ENCODE measurements around the gene MAN2B2. TPM values are rescaled to one million over a fixed set of nuclear protein-coding genes. Genes with fewer than 3 reads are reported as not detected.

MAN2B2 gene
- total RNA-seq, 3 donors from 2014 or later: 18.7 to 49.8 (median 19.6) TPM

GRCh38 chr4:6538111-6538510 lies 36.9 kb upstream of the MAN2B2 start:
- intact Hi-C loops (cut with DNase I; ENCODE audit: low total_unique reads): no loop called here
- no peak for DNase-seq (ENCODE audit: low spot score in 2 of 2)
- no peaks in the 10 kb centered on the region for H3K4me1 ChIP-seq
- no peaks in the 10 kb centered on the region for H3K36me3 ChIP-seq
- peaks cover 0 to 48% of the 10 kb centered on the region in 2 donors for H3K27me3 ChIP-seq
- no peak overlapping the region for H3K4me3 ChIP-seq
- peaks cover 10 to 17% of the 10 kb centered on the region in 2 donors for H3K9me3 ChIP-seq
- TF ChIP-seq POLR2AphosphoS5 (IDR thresholded peaks at IDR 0.05) (no peak), CTCF (IDR thresholded peaks at IDR 0.05) (no peak), POLR2A (IDR thresholded peaks at IDR 0.05) (no peak)
- no peak overlapping the region for H3K27ac ChIP-seq

- no peak overlapping the region for H3K4me3 ChIP-seq
- no peak for DNase-seq (ENCODE audit: low spot score in 2 of 2)
- peaks cover 0 to 50% of the 10 kb centered on the region in 2 donors for H3K27me3 ChIP-seq
- no peak for TF ChIP-seq POLR2AphosphoS5 (IDR thresholded peaks at IDR 0.05)
- no peak for TF ChIP-seq POLR2A (IDR thresholded peaks at IDR 0.05)
- TF ChIP-seq CTCF (IDR thresholded peaks at IDR 0.05): no peak
- H3K4me1 ChIP-seq: no peaks in the 10 kb centered on the region
- H3K9me3 ChIP-seq: peaks cover 10 to 17% of the 10 kb centered on the region in 2 donors
- H3K36me3 ChIP-seq: no peaks in the 10 kb centered on the region
- H3K27ac ChIP-seq: no peak overlapping the region
- intact Hi-C loops (cut with DNase I; ENCODE audit: low total_unique reads): no loop called here
Observed at GRCh38 chr4:6538575-6538974, 36.4 kb upstream of the MAN2B2 start.

GRCh38 chr4:6539009-6539764 lies 35.8 kb upstream of the MAN2B2 start:
- H3K9me3 ChIP-seq: peaks cover 10 to 17% of the 10 kb centered on the region in 2 donors
- no peaks in the 10 kb centered on the region for H3K36me3 ChIP-seq
- intact Hi-C loops (cut with DNase I; ENCODE audit: low total_unique reads): no loop called here
- no peak for DNase-seq (ENCODE audit: low spot score in 2 of 2)
- H3K4me1 ChIP-seq: no peaks in the 10 kb centered on the region
- peaks cover 0 to 55% of the 10 kb centered on the region in 2 donors for H3K27me3 ChIP-seq
- TF ChIP-seq POLR2A (IDR thresholded peaks at IDR 0.05) (no peak), POLR2AphosphoS5 (IDR thresholded peaks at IDR 0.05) (no peak), CTCF (IDR thresholded peaks at IDR 0.05) (no peak)
- H3K27ac ChIP-seq: no peak overlapping the region
- no peak overlapping the region for H3K4me3 ChIP-seq

- TF ChIP-seq POLR2A (IDR thresholded peaks at IDR 0.05): no peak
- TF ChIP-seq CTCF (IDR thresholded peaks at IDR 0.05): no peak
- no peak for TF ChIP-seq POLR2AphosphoS5 (IDR thresholded peaks at IDR 0.05)
- Histone ChIP-seq H3K9me3 (peaks cover 10 to 17% of the 10 kb centered on the region in 2 donors), H3K4me1 (no peaks in the 10 kb centered on the region), H3K27ac (no peak overlapping the region), H3K27me3 (peaks cover 0 to 49% of the 10 kb centered on the region in 2 donors), H3K36me3 (no peaks in the 10 kb centered on the region), H3K4me3 (no peak overlapping the region)
- intact Hi-C loops (cut with DNase I; ENCODE audit: low total_unique reads): no loop called here
- DNase-seq (ENCODE audit: low spot score in 2 of 2): no peak
Observed at GRCh38 chr4:6540879-6541278, 34.1 kb upstream of the MAN2B2 start.

- Histone ChIP-seq H3K4me1 (no peaks in the 10 kb centered on the region), H3K27me3 (peaks cover 0 to 47% of the 10 kb centered on the region in 2 donors), H3K36me3 (no peaks in the 10 kb centered on the region), H3K9me3 (peaks cover 10 to 17% of the 10 kb centered on the region in 2 donors), H3K27ac (no peak overlapping the region), H3K4me3 (no peak overlapping the region)
- intact Hi-C loops (cut with DNase I; ENCODE audit: low total_unique reads): no loop called here
- DNase-seq (ENCODE audit: low spot score in 2 of 2): no peak
- no peak for TF ChIP-seq CTCF (IDR thresholded peaks at IDR 0.05)
- no peak for TF ChIP-seq POLR2A (IDR thresholded peaks at IDR 0.05)
Observed at GRCh38 chr4:6541789-6542188, 33.2 kb upstream of the MAN2B2 start.

Data from breast epithelium (tissue), 4 donors.